ENCODE measurements around the gene KBTBD2.
"Not testable (repeated sequence)": the region's sequence is repeated elsewhere in the genome, so short reads cannot be mapped to it uniquely, and the experiment has no call there.

The KBTBD2 gene

DNA sequence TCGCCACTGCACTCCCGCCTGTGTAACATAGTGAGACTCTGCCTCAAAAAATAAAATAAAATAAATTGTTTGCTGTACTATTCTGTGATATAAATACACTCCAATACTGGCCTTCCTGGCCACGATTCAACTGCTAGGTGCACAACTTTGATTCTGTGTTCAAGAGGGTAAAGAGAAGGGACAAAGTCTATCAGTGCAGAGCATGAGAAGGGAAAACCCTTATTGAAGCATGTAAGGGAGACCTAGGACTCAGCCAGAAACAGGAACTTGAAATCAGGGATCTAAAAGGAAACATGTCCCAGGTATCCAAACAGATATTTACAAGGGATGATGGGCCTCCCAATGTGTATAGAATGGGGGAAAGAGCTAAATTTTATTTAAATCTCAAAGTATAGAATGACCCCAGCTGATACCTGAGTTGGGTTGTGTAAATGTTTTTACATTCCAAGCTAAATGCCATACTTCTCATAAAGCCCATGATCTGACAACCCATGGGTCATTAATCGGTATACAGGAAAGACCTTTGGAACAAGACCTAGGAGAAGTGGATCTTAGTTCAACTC lies 9.0 kb upstream of the KBTBD2 start:
- Histone ChIP-seq H3K4me3 (replicated peaks; ENCODE audit: insufficient read depth, low read length) (no peak overlapping the region), H3K27me3 (ENCODE audit: insufficient read depth, poor library complexity, severe bottlenecking) (no peaks in the 10 kb centered on the region), H3K27ac (replicated peaks) (no peak overlapping the region)
- TF ChIP-seq GABPA (IDR thresholded peaks at IDR 0.05; ENCODE audit: low read depth) (no peak), POLR2AphosphoS5 (IDR thresholded peaks at IDR 0.05; ENCODE audit: low read depth) (no peak), SPI1 (IDR thresholded peaks at IDR 0.05; ENCODE audit: borderline replicate concordance, low read depth) (no peak)
- TF ChIP-seq, protein P1, sequence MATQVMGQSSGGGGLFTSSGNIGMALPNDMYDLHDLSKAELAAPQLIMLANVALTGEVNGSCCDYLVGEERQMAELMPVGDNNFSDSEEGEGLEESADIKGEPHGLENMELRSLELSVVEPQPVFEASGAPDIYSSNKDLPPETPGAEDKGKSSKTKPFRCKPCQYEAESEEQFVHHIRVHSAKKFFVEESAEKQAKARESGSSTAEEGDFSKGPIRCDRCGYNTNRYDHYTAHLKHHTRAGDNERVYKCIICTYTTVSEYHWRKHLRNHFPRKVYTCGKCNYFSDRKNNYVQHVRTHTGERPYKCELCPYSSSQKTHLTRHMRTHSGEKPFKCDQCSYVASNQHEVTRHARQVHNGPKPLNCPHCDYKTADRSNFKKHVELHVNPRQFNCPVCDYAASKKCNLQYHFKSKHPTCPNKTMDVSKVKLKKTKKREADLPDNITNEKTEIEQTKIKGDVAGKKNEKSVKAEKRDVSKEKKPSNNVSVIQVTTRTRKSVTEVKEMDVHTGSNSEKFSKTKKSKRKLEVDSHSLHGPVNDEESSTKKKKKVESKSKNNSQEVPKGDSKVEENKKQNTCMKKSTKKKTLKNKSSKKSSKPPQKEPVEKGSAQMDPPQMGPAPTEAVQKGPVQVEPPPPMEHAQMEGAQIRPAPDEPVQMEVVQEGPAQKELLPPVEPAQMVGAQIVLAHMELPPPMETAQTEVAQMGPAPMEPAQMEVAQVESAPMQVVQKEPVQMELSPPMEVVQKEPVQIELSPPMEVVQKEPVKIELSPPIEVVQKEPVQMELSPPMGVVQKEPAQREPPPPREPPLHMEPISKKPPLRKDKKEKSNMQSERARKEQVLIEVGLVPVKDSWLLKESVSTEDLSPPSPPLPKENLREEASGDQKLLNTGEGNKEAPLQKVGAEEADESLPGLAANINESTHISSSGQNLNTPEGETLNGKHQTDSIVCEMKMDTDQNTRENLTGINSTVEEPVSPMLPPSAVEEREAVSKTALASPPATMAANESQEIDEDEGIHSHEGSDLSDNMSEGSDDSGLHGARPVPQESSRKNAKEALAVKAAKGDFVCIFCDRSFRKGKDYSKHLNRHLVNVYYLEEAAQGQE (IDR thresholded peaks at IDR 0.05; ENCODE audit: insufficient replicate concordance, low read depth), result no peak
- TF ChIP-seq, protein P2, sequence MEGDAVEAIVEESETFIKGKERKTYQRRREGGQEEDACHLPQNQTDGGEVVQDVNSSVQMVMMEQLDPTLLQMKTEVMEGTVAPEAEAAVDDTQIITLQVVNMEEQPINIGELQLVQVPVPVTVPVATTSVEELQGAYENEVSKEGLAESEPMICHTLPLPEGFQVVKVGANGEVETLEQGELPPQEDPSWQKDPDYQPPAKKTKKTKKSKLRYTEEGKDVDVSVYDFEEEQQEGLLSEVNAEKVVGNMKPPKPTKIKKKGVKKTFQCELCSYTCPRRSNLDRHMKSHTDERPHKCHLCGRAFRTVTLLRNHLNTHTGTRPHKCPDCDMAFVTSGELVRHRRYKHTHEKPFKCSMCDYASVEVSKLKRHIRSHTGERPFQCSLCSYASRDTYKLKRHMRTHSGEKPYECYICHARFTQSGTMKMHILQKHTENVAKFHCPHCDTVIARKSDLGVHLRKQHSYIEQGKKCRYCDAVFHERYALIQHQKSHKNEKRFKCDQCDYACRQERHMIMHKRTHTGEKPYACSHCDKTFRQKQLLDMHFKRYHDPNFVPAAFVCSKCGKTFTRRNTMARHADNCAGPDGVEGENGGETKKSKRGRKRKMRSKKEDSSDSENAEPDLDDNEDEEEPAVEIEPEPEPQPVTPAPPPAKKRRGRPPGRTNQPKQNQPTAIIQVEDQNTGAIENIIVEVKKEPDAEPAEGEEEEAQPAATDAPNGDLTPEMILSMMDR (IDR thresholded peaks at IDR 0.05; ENCODE audit: insufficient read depth, low read length), result no peak
- no peak for DNase-seq (ENCODE audit: low read depth in 1 of 2, low spot score in 1 of 2)

DNA sequence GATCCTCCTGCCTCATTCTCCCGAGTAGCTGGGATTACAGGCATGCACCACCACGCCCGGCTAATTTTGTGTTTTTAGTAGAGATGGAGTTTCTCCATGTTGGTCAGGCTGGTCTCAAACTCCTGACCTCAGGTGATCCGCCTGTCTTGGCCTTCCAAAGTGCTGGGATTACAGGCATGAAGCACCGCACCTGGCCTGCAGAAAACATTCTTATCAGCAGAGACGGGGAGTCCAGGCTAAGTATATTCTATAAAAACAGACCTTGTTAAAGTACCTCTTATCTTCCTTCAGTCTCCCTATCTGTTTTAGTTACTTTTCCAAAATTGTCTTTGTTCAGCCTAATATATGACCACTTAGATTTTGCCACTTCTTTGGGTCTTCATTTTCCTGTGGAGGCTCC lies 5.8 kb upstream of the KBTBD2 start:
- not testable (repeated sequence) for H3K27me3 ChIP-seq (ENCODE audit: insufficient read depth, poor library complexity, severe bottlenecking); DNase-seq (ENCODE audit: low read depth in 1 of 2, low spot score in 1 of 2); H3K4me3 ChIP-seq (replicated peaks; ENCODE audit: insufficient read depth, low read length); H3K27ac ChIP-seq (replicated peaks)

DNA sequence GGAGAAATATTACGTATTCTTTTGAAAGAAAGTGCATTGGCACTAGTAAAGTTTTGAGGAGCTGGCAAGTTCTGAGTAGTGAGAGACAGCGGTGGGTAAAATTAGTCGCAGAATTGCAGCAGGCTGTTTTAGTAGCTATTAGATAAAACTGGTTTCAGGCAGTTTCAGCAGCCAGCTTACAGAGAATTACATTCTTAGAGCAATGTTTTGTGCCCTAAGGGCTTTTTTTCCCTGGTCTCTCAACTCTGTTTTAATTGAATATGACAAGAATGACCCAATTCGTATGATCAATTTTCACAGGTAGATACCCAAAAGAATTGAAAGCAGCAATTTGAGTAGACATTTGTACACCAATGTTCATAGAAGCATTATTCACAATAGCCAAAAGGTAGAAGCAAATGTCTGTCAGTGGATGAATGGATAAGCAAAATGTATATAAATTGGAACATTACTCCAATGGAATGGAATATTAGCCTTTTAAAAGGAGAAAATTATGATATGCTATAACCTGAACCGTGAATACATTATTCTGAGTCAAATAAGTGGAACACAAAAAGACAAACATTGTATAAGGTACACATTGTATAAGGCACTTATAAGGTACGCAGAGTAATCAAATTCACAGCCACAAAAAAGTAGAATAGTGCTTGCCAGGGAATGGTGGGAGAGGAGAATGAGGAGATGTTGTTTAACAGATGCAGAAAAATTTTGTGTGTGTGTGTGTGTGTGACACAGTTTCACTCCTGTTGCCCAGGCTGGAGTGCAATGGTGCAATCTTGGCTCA lies 5.2 kb upstream of the KBTBD2 start:
- no peak for TF ChIP-seq GABPA (IDR thresholded peaks at IDR 0.05; ENCODE audit: low read depth)
- TF ChIP-seq, protein P1 (IDR thresholded peaks at IDR 0.05; ENCODE audit: insufficient replicate concordance, low read depth), result no peak
- no peak for TF ChIP-seq POLR2AphosphoS5 (IDR thresholded peaks at IDR 0.05; ENCODE audit: low read depth)
- TF ChIP-seq, protein P2 (IDR thresholded peaks at IDR 0.05; ENCODE audit: insufficient read depth, low read length), result no peak
- no peak overlapping the region for H3K27ac ChIP-seq (replicated peaks)
- H3K4me3 ChIP-seq (replicated peaks; ENCODE audit: insufficient read depth, low read length), result no peak overlapping the region
- DNase-seq (ENCODE audit: low read depth in 1 of 2, low spot score in 1 of 2), result no peak
- no peaks in the 10 kb centered on the region for H3K27me3 ChIP-seq (ENCODE audit: insufficient read depth, poor library complexity, severe bottlenecking)

DNA sequence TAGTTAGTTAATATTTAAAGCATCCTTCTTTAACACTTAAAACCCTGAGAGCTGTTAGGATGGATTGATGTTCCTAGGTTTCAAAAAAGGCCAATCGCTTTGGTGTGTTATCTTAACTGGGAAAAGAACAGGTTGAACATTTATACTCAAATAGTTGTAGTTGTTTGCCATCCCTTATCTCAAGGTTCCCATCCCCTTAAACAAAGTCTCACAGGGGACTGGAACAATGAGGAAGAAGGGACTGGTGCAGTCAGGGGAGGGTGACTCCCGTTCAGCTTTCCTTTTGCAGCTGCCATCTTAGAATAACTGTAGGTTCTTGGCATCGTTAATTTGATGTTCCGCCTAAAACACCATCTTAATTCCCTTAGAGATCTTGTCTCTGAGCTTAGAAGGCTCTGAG lies 2.6 kb upstream of the KBTBD2 start:
- TF ChIP-seq, protein P1 (IDR thresholded peaks at IDR 0.05; ENCODE audit: insufficient replicate concordance, low read depth), result no peak
- TF ChIP-seq POLR2AphosphoS5 (IDR thresholded peaks at IDR 0.05; ENCODE audit: low read depth), result no peak
- no peak for TF ChIP-seq SPI1 (IDR thresholded peaks at IDR 0.05; ENCODE audit: borderline replicate concordance, low read depth)
- no peak for TF ChIP-seq GABPA (IDR thresholded peaks at IDR 0.05; ENCODE audit: low read depth)
- TF ChIP-seq, protein P2 (IDR thresholded peaks at IDR 0.05; ENCODE audit: insufficient read depth, low read length), result no peak
- H3K27me3 ChIP-seq (ENCODE audit: insufficient read depth, poor library complexity, severe bottlenecking), result no peaks in the 10 kb centered on the region

More for the DNA sequence above, 2.6 kb upstream of the KBTBD2 start:
- no peak for DNase-seq (ENCODE audit: low read depth in 1 of 2, low spot score in 1 of 2)
- no peak overlapping the region for H3K27ac ChIP-seq (replicated peaks)
- no peak overlapping the region for H3K4me3 ChIP-seq (replicated peaks; ENCODE audit: insufficient read depth, low read length)
